OCI-LY3 (cell line): ENCODE measurements around the gene COL4A2.

Experiments
- EZH2phosphoT487 ChIP-seq: fragments of 200-600 bp; shearing (Covaris generic); IDR thresholded peaks from 2 replicates; pipeline ENCODE4 v1.6.1; 2018; ENCODE audit warnings: antibody characterized with exemption, mixed run types, low read depth
- TF ChIP-seq, protein P1 (sequence below): fragments of 200-600, 300-600 bp; sonication (generic); IDR thresholded peaks from 2 replicates; pipeline ENCODE4 v1.5.1; 2014; ENCODE audit warnings: antibody characterized with exemption, low read length, low read depth

- TF ChIP-seq, protein P1, sequence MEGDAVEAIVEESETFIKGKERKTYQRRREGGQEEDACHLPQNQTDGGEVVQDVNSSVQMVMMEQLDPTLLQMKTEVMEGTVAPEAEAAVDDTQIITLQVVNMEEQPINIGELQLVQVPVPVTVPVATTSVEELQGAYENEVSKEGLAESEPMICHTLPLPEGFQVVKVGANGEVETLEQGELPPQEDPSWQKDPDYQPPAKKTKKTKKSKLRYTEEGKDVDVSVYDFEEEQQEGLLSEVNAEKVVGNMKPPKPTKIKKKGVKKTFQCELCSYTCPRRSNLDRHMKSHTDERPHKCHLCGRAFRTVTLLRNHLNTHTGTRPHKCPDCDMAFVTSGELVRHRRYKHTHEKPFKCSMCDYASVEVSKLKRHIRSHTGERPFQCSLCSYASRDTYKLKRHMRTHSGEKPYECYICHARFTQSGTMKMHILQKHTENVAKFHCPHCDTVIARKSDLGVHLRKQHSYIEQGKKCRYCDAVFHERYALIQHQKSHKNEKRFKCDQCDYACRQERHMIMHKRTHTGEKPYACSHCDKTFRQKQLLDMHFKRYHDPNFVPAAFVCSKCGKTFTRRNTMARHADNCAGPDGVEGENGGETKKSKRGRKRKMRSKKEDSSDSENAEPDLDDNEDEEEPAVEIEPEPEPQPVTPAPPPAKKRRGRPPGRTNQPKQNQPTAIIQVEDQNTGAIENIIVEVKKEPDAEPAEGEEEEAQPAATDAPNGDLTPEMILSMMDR: no peak
- no peak for TF ChIP-seq EZH2phosphoT487
Observed at GRCh38 chr13:110316196-110316595, 9.1 kb downstream of the COL4A2 start.
